ENCODE results near the gene CKMT2. TPM values are rescaled to one million over a fixed set of nuclear protein-coding genes. Genes with fewer than 3 reads are reported as not detected.

The CKMT2 gene
- total and polyA plus RNA-seq, 2 donors (not counting 1 experiment from before 2014, with no cell fraction given): 1.9 to 19.3 TPM

GRCh38 chr5:81234299-81234698, 1.2 kb downstream of the CKMT2 start:
- no peak overlapping the region for H3K27ac ChIP-seq (ENCODE audit: insufficient read depth, low read length)
- H3K9ac ChIP-seq (ENCODE audit: insufficient read depth, low read length): no peak overlapping the region
- no peak overlapping the region for H3K4me2 ChIP-seq (ENCODE audit: extremely low read depth, insufficient read depth, low read length)
- no peak overlapping the region for H2AFZ ChIP-seq (ENCODE audit: low read length)
- no peaks in the 10 kb centered on the region for H3K9me3 ChIP-seq (ENCODE audit: control insufficient read depth, insufficient read depth, low read depth, low read length)
- H3K4me1 ChIP-seq (ENCODE audit: control insufficient read depth, extremely low read depth, insufficient read depth, low read length): peaks cover 7% of the 10 kb centered on the region
- TF ChIP-seq CTCF (conservative IDR thresholded peaks at IDR 0.05 in 1 of 2, IDR thresholded peaks at IDR 0.05 in 1 of 2; ENCODE audit: low read depth in 1 of 2, low read length in 2 of 2) (no peak), EZH2 (IDR thresholded peaks at IDR 0.05; ENCODE audit: low read length, missing control alignments) (no peak)
- H3K27me3 ChIP-seq (ENCODE audit: control insufficient read depth, insufficient read depth, low read length): no peaks in the 10 kb centered on the region
- DNase-seq (ENCODE audit: low read depth in 2 of 2): no peak
- no peaks in the 10 kb centered on the region for H4K20me1 ChIP-seq (ENCODE audit: control insufficient read depth, extremely low read depth, insufficient read depth, low read length)
- peaks cover 1% of the 10 kb centered on the region for H3K36me3 ChIP-seq (ENCODE audit: control insufficient read depth, insufficient read depth, low read length)
- no peaks in the 10 kb centered on the region for H3K79me2 ChIP-seq (ENCODE audit: control insufficient read depth, insufficient read depth, low read length)
- H3K4me3 ChIP-seq (replicated peaks in 1 of 4; ENCODE audit: control extremely low read depth in 1 of 4, insufficient read depth in 1 of 4, low read depth in 3 of 4, low read length in 4 of 4): no peak overlapping the region

- DNase-seq (ENCODE audit: low read depth in 2 of 2): no peak
- peaks cover 1% of the 10 kb centered on the region for H3K36me3 ChIP-seq (ENCODE audit: control insufficient read depth, insufficient read depth, low read length)
- H3K27ac ChIP-seq (ENCODE audit: insufficient read depth, low read length): no peak overlapping the region
- H3K79me2 ChIP-seq (ENCODE audit: control insufficient read depth, insufficient read depth, low read length): no peaks in the 10 kb centered on the region
- no peak overlapping the region for H2AFZ ChIP-seq (ENCODE audit: low read length)
- H3K27me3 ChIP-seq (ENCODE audit: control insufficient read depth, insufficient read depth, low read length): no peaks in the 10 kb centered on the region
- no peaks in the 10 kb centered on the region for H3K9me3 ChIP-seq (ENCODE audit: control insufficient read depth, insufficient read depth, low read depth, low read length)
- H3K4me2 ChIP-seq (ENCODE audit: extremely low read depth, insufficient read depth, low read length): no peak overlapping the region
- no peak for TF ChIP-seq EZH2 (IDR thresholded peaks at IDR 0.05; ENCODE audit: low read length, missing control alignments)
- no peak for TF ChIP-seq CTCF (conservative IDR thresholded peaks at IDR 0.05 in 1 of 2, IDR thresholded peaks at IDR 0.05 in 1 of 2; ENCODE audit: low read depth in 1 of 2, low read length in 2 of 2)
- H3K4me3 ChIP-seq (replicated peaks in 1 of 4; ENCODE audit: control extremely low read depth in 1 of 4, insufficient read depth in 1 of 4, low read depth in 3 of 4, low read length in 4 of 4): no peak overlapping the region
- H4K20me1 ChIP-seq (ENCODE audit: control insufficient read depth, extremely low read depth, insufficient read depth, low read length): no peaks in the 10 kb centered on the region
- H3K4me1 ChIP-seq (ENCODE audit: control insufficient read depth, extremely low read depth, insufficient read depth, low read length): peaks cover 7% of the 10 kb centered on the region
- no peak overlapping the region for H3K9ac ChIP-seq (ENCODE audit: insufficient read depth, low read length)
Measured at GRCh38 chr5:81234801-81235200, 1.7 kb downstream of the CKMT2 start.

GRCh38 chr5:81235287-81236072, 2.4 kb downstream of the CKMT2 start:
- H3K9ac ChIP-seq (ENCODE audit: insufficient read depth, low read length): no peak overlapping the region

More at GRCh38 chr5:81235287-81236072, 2.4 kb downstream of the CKMT2 start:
- Histone ChIP-seq H3K9me3 (ENCODE audit: control insufficient read depth, insufficient read depth, low read depth, low read length) (no peaks in the 10 kb centered on the region), H3K4me2 (ENCODE audit: extremely low read depth, insufficient read depth, low read length) (no peak overlapping the region), H3K4me3 (replicated peaks in 1 of 4; ENCODE audit: control extremely low read depth in 1 of 4, insufficient read depth in 1 of 4, low read depth in 3 of 4, low read length in 4 of 4) (no peak overlapping the region), H3K27me3 (ENCODE audit: control insufficient read depth, insufficient read depth, low read length) (no peaks in the 10 kb centered on the region), H3K36me3 (ENCODE audit: control insufficient read depth, insufficient read depth, low read length) (peaks cover 1% of the 10 kb centered on the region), H3K27ac (ENCODE audit: insufficient read depth, low read length) (no peak overlapping the region), H3K79me2 (ENCODE audit: control insufficient read depth, insufficient read depth, low read length) (no peaks in the 10 kb centered on the region), H3K4me1 (ENCODE audit: control insufficient read depth, extremely low read depth, insufficient read depth, low read length) (peaks cover 7% of the 10 kb centered on the region), H2AFZ (ENCODE audit: low read length) (no peak overlapping the region), H4K20me1 (ENCODE audit: control insufficient read depth, extremely low read depth, insufficient read depth, low read length) (no peaks in the 10 kb centered on the region)
- TF ChIP-seq EZH2 (IDR thresholded peaks at IDR 0.05; ENCODE audit: low read length, missing control alignments): no peak
- no peak for TF ChIP-seq CTCF (conservative IDR thresholded peaks at IDR 0.05 in 1 of 2, IDR thresholded peaks at IDR 0.05 in 1 of 2; ENCODE audit: low read depth in 1 of 2, low read length in 2 of 2)
- DNase-seq (ENCODE audit: low read depth in 2 of 2): no peak

Data from fibroblast of lung (primary cell).